ENCODE measurements around the gene HPN. TPM values are rescaled to one million over a fixed set of nuclear protein-coding genes. Genes with fewer than 3 reads are reported as not detected.
"Not testable (repeated sequence)": the region's sequence is repeated elsewhere in the genome, so short reads cannot be mapped to it uniquely, and the experiment has no call there.

HPN gene
- total RNA-seq, 1 donor: 0.10 TPM

- Histone ChIP-seq H3K27me3 (ENCODE audit: insufficient read depth, low read length) (peaks cover 2% of the 10 kb centered on the region), H3K4me1 (ENCODE audit: insufficient read depth, low read length) (peaks cover 40% of the 10 kb centered on the region), H3K4me3 (ENCODE audit: low read length) (no peak overlapping the region), H3K9me3 (ENCODE audit: low read depth, low read length) (no peaks in the 10 kb centered on the region)
Measured at GRCh38 chr19:35042056-35042730, 672 bp downstream of the HPN start.

- Histone ChIP-seq H3K4me3 (ENCODE audit: low read length) (no peak overlapping the region), H3K4me1 (ENCODE audit: insufficient read depth, low read length) (peaks cover 35% of the 10 kb centered on the region), H3K9me3 (ENCODE audit: low read depth, low read length) (no peaks in the 10 kb centered on the region), H3K27me3 (ENCODE audit: insufficient read depth, low read length) (peaks cover 2% of the 10 kb centered on the region)
Measured at GRCh38 chr19:35042954-35043604, 1.6 kb downstream of the HPN start.

GRCh38 chr19:35043906-35044305, 2.4 kb downstream of the HPN start:
- Histone ChIP-seq H3K27me3 (ENCODE audit: insufficient read depth, low read length) (peaks cover 2% of the 10 kb centered on the region), H3K4me3 (ENCODE audit: low read length) (no peak overlapping the region), H3K4me1 (ENCODE audit: insufficient read depth, low read length) (peaks cover 28% of the 10 kb centered on the region), H3K9me3 (ENCODE audit: low read depth, low read length) (no peaks in the 10 kb centered on the region)

- H3K9me3 ChIP-seq (ENCODE audit: low read depth, low read length): no peaks in the 10 kb centered on the region
Measured at GRCh38 chr19:35044317-35045117, 3.0 kb downstream of the HPN start.

GRCh38 chr19:35045667-35046300, 4.3 kb downstream of the HPN start:
- peaks cover 10% of the 10 kb centered on the region for H3K4me1 ChIP-seq (ENCODE audit: insufficient read depth, low read length)
- H3K9me3 ChIP-seq (ENCODE audit: low read depth, low read length): no peaks in the 10 kb centered on the region
- H3K27me3 ChIP-seq (ENCODE audit: insufficient read depth, low read length): peaks cover 2% of the 10 kb centered on the region
- H3K4me3 ChIP-seq (ENCODE audit: low read length): no peak overlapping the region

More at GRCh38 chr19:35044317-35045117, 3.0 kb downstream of the HPN start:
- peaks cover 22% of the 10 kb centered on the region for H3K4me1 ChIP-seq (ENCODE audit: insufficient read depth, low read length)
- H3K27me3 ChIP-seq (ENCODE audit: insufficient read depth, low read length): peaks cover 2% of the 10 kb centered on the region
- no peak overlapping the region for H3K4me3 ChIP-seq (ENCODE audit: low read length)

GRCh38 chr19:35046461-35046860, 4.9 kb downstream of the HPN start:
- Histone ChIP-seq H3K27me3 (ENCODE audit: insufficient read depth, low read length) (no peaks in the 10 kb centered on the region), H3K9me3 (ENCODE audit: low read depth, low read length) (no peaks in the 10 kb centered on the region), H3K4me1 (ENCODE audit: insufficient read depth, low read length) (peaks cover 3% of the 10 kb centered on the region), H3K4me3 (ENCODE audit: low read length) (no peak overlapping the region)

- no peaks in the 10 kb centered on the region for H3K9me3 ChIP-seq (ENCODE audit: low read depth, low read length)
- H3K4me1 ChIP-seq (ENCODE audit: insufficient read depth, low read length): peaks cover 3% of the 10 kb centered on the region
- H3K27me3 ChIP-seq (ENCODE audit: insufficient read depth, low read length): no peaks in the 10 kb centered on the region
- no peak overlapping the region for H3K4me3 ChIP-seq (ENCODE audit: low read length)
Measured at GRCh38 chr19:35048911-35049411, 7.4 kb downstream of the HPN start.

- Histone ChIP-seq H3K9me3 (ENCODE audit: low read depth, low read length) (no peaks in the 10 kb centered on the region), H3K27me3 (ENCODE audit: insufficient read depth, low read length) (no peaks in the 10 kb centered on the region), H3K4me1 (ENCODE audit: insufficient read depth, low read length) (peaks cover 3% of the 10 kb centered on the region), H3K4me3 (ENCODE audit: low read length) (no peak overlapping the region)
Measured at GRCh38 chr19:35049456-35049855, 7.9 kb downstream of the HPN start.

GRCh38 chr19:35050662-35051061, 9.1 kb downstream of the HPN start:
- not testable (repeated sequence) for H3K27me3 ChIP-seq (ENCODE audit: insufficient read depth, low read length); H3K4me1 ChIP-seq (ENCODE audit: insufficient read depth, low read length); H3K9me3 ChIP-seq (ENCODE audit: low read depth, low read length); H3K4me3 ChIP-seq (ENCODE audit: low read length)

GRCh38 chr19:35051268-35051667, 9.7 kb downstream of the HPN start:
- not testable (repeated sequence) for H3K4me1 ChIP-seq (ENCODE audit: insufficient read depth, low read length); H3K4me3 ChIP-seq (ENCODE audit: low read length); H3K27me3 ChIP-seq (ENCODE audit: insufficient read depth, low read length); H3K9me3 ChIP-seq (ENCODE audit: low read depth, low read length)

- no peaks in the 10 kb centered on the region for H3K9me3 ChIP-seq (ENCODE audit: low read depth, low read length)
Measured at GRCh38 chr19:35051796-35052195, 10.3 kb downstream of the HPN start.

GRCh38 chr19:35052599-35053190, 11.2 kb downstream of the HPN start:
- Histone ChIP-seq H3K4me1 (ENCODE audit: insufficient read depth, low read length) (no peaks in the 10 kb centered on the region), H3K9me3 (ENCODE audit: low read depth, low read length) (no peaks in the 10 kb centered on the region), H3K4me3 (ENCODE audit: low read length) (no peak overlapping the region), H3K27me3 (ENCODE audit: insufficient read depth, low read length) (no peaks in the 10 kb centered on the region)

More at GRCh38 chr19:35051796-35052195, 10.3 kb downstream of the HPN start:
- Histone ChIP-seq H3K4me1 (ENCODE audit: insufficient read depth, low read length) (no peaks in the 10 kb centered on the region), H3K4me3 (ENCODE audit: low read length) (no peak overlapping the region), H3K27me3 (ENCODE audit: insufficient read depth, low read length) (no peaks in the 10 kb centered on the region)

- no peak overlapping the region for H3K4me3 ChIP-seq (ENCODE audit: low read length)
- no peaks in the 10 kb centered on the region for H3K4me1 ChIP-seq (ENCODE audit: insufficient read depth, low read length)
- H3K9me3 ChIP-seq (ENCODE audit: low read depth, low read length): no peaks in the 10 kb centered on the region
- H3K27me3 ChIP-seq (ENCODE audit: insufficient read depth, low read length): no peaks in the 10 kb centered on the region
Measured at GRCh38 chr19:35053667-35054293, 12.3 kb downstream of the HPN start.

GRCh38 chr19:35054626-35055025, 13.1 kb downstream of the HPN start:
- Histone ChIP-seq H3K27me3 (ENCODE audit: insufficient read depth, low read length) (no peaks in the 10 kb centered on the region), H3K9me3 (ENCODE audit: low read depth, low read length) (no peaks in the 10 kb centered on the region), H3K4me1 (ENCODE audit: insufficient read depth, low read length) (no peaks in the 10 kb centered on the region), H3K4me3 (ENCODE audit: low read length) (no peak overlapping the region)
